DMS114 treated with DMSO at 0.1 percent for 48 hours (cell line): ENCODE data around the gene CDCP2.
"Not testable (repeated sequence)": the region's sequence is repeated elsewhere in the genome, so short reads cannot be mapped to it uniquely, and the experiment has no call there.

Experiments
- DNase-seq: peaks from one replicate; lab custom pipeline; 2025; ENCODE audit not compliant: unreplicated experiment; lab: John Stamatoyannopoulos, UW

The CDCP2 gene

GRCh38 chr1:54094730-54095105 is 58.1 kb downstream of the CDCP2 start:
- DNase-seq = not testable (repeated sequence)

GRCh38 chr1:54094001-54094729 is 58.6 kb downstream of the CDCP2 start:
- DNase-seq = no peak

- DNase-seq = no peak
These were observed 61.1 kb downstream of the CDCP2 start for GRCh38 chr1:54091666-54092065.

- no peak for DNase-seq
These were observed 64.4 kb downstream of the CDCP2 start for GRCh38 chr1:54088385-54088784.

DNA sequence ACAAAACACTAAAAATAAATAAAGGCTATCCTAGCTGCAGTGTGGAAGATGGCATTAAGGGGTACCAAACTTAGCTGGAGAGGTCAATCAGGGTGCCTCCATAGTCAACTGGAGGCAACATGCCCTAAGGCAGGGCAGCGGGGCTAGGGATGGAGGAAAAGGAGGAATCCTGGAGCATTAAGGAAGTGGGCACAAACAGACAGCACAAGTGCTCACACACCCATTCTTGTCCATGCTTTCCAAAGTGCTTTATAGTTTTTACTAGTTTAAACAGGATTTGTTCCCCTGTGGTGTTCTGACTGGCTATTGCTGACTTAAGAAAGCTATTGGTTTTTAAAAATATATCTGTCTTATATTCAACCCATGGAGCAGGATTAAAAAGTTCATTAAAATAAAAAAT is 66.0 kb downstream of the CDCP2 start:
- no peak for DNase-seq

DNA sequence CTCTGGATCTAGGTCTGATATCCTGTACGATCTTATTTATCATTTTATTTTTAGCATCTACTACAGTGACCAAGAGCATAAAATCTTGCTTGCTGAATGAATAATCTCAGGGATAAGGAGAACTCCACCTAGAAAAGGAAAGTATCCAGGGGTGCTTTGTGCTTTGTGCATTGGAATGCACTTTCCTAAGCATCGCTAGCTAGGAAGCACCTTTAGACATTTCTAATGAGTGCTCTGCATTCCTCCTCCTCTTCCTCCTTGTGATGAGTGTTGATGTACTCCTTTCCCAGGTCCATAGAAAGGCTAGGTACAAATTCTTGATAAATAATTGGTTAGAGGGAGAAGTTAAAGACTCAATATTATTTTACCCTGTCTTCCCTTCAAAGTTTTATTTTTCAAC is 68.0 kb downstream of the CDCP2 start:
- no peak for DNase-seq
